Measurements from ENCODE around the gene CHST11.
A peak's percentile ranks its signal among the peaks of the same experiment; 100 is the strongest.

CHST11 gene

GRCh38 chr12:104439137-104439536 is 17.6 kb upstream of the CHST11 start:
- POLR2A ChIA-PET, result no interaction called here
- no peaks in the 10 kb centered on the region for H3K27me3 ChIP-seq (replicated peaks in 2 of 5; ENCODE audit: control insufficient read depth in 4 of 5, insufficient read depth in 5 of 5, low read length in 4 of 5)
- no peaks in the 10 kb centered on the region for H3K4me1 ChIP-seq (ENCODE audit: control extremely low read depth in 1 of 4, control insufficient read depth in 4 of 4, insufficient read depth in 4 of 4, low read length in 3 of 4)
- no peaks in the 10 kb centered on the region for H3K36me3 ChIP-seq (ENCODE audit: control insufficient read depth in 4 of 4, insufficient read depth in 4 of 4, low read length in 3 of 4)
- no peak overlapping the region for H3K27ac ChIP-seq (ENCODE audit: insufficient read depth in 1 of 2, low read depth in 1 of 2, low read length in 2 of 2, poor library complexity in 1 of 2, severe bottlenecking in 2 of 2)
- WGBS (ENCODE audit: insufficient coverage), result 93% methylated on average over 11 of the region's 12 CpGs
- no peak overlapping the region for H3K4me3 ChIP-seq (ENCODE audit: control insufficient read depth in 1 of 7, extremely low read depth in 1 of 7, insufficient read depth in 4 of 7, low read depth in 2 of 7, low read length in 6 of 7)
- DNase-seq, result no peak
- H3K9me3 ChIP-seq (ENCODE audit: control extremely low read depth in 1 of 5, control insufficient read depth in 4 of 5, insufficient read depth in 2 of 5, low read depth in 1 of 5, low read length in 4 of 5), result no peaks in the 10 kb centered on the region
- CTCF ChIA-PET, result no interaction called here

DNA sequence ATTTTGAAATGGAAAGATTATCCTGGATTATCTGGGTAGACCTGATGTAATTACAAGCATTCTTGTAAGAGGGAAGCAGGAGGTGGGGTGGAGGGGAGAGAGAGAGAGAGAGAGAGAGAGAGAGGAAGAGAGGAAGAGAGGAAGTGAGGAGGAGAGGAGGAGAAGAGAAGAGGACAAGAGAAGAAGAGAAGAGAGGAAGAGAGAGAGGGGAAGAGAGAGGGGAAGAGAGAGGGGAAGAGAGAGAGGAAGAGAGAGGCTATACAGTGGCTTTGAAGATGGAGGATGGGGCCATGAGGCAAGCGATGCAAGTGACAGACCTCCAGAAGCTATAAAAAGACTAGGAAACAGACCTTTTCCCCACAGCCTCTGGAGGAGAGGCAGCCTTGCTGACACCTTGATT is 13.7 kb upstream of the CHST11 start:
- CTCF ChIA-PET, result no interaction called here
- POLR2A ChIA-PET, result no interaction called here

DNA sequence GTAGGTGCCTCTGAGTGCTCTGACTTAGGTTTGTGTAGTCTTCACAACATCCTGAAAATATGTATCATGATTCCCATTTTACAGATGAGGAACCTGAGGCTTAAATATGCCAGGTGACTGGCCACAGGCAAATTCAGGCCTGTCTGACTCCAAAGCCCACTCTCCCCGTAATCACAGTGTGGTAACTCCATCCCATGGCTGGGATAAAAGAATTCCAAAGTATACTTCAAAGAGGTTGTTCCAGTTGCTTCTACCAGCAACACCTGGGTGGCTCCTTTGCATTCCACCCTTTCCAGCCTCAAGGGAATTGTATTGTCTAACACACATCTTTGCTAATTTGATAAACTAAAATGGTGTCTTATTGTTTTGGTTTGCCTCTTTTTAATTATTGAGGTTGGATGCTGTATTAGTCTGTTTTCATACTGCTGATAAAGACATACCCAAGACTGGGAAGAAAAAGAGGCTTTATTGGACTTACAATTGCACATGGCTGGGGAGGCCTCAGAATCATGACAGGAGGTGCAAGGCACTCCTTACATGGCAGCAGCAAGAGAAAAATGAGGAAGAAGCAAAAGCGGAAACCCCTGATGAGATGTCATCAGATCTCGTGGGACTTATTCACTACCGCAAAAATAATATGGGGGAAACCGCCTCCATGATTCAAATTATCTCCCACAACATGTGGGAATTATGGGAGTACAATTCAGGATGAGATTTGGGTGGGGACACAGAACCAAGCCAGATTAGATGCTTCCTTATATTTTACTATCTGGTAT is 9.9 kb upstream of the CHST11 start:
- Histone ChIP-seq H3K27me3 (replicated peaks in 2 of 5; ENCODE audit: control insufficient read depth in 4 of 5, insufficient read depth in 5 of 5, low read length in 4 of 5) (no peaks in the 10 kb centered on the region), H3K27ac (ENCODE audit: insufficient read depth in 1 of 2, low read depth in 1 of 2, low read length in 2 of 2, poor library complexity in 1 of 2, severe bottlenecking in 2 of 2) (no peak overlapping the region), H3K4me3 (ENCODE audit: control insufficient read depth in 1 of 7, extremely low read depth in 1 of 7, insufficient read depth in 4 of 7, low read depth in 2 of 7, low read length in 6 of 7) (no peak overlapping the region), H3K9me3 (ENCODE audit: control extremely low read depth in 1 of 5, control insufficient read depth in 4 of 5, insufficient read depth in 2 of 5, low read depth in 1 of 5, low read length in 4 of 5) (peaks cover 0 to 4% (median 0%) of the 10 kb centered on the region in 5 experiments), H3K36me3 (ENCODE audit: control insufficient read depth in 4 of 4, insufficient read depth in 4 of 4, low read length in 3 of 4) (no peaks in the 10 kb centered on the region), H3K4me1 (ENCODE audit: control extremely low read depth in 1 of 4, control insufficient read depth in 4 of 4, insufficient read depth in 4 of 4, low read length in 3 of 4) (no peaks in the 10 kb centered on the region)
- POLR2A ChIA-PET, result no interaction called here
- CTCF ChIA-PET, result interaction anchor here (0.7 to 1.3 kb wide), 3 partner anchors 12 to 428 kb away, joined by 3 read pairs; no protein-coding TSS in a partner anchor
- 92% methylated on average over 3 of the region's 5 CpGs for WGBS (ENCODE audit: insufficient coverage)
- peak in 1 of 3 donors; percentile 48 for DNase-seq

More for the DNA sequence above, 13.7 kb upstream of the CHST11 start:
- H3K4me1 ChIP-seq (ENCODE audit: control extremely low read depth in 1 of 4, control insufficient read depth in 4 of 4, insufficient read depth in 4 of 4, low read length in 3 of 4), result no peaks in the 10 kb centered on the region
- H3K27ac ChIP-seq (ENCODE audit: insufficient read depth in 1 of 2, low read depth in 1 of 2, low read length in 2 of 2, poor library complexity in 1 of 2, severe bottlenecking in 2 of 2), result no peak overlapping the region
- no peaks in the 10 kb centered on the region for H3K27me3 ChIP-seq (replicated peaks in 2 of 5; ENCODE audit: control insufficient read depth in 4 of 5, insufficient read depth in 5 of 5, low read length in 4 of 5)
- no peak overlapping the region for H3K4me3 ChIP-seq (ENCODE audit: control insufficient read depth in 1 of 7, extremely low read depth in 1 of 7, insufficient read depth in 4 of 7, low read depth in 2 of 7, low read length in 6 of 7)
- no peaks in the 10 kb centered on the region for H3K9me3 ChIP-seq (ENCODE audit: control extremely low read depth in 1 of 5, control insufficient read depth in 4 of 5, insufficient read depth in 2 of 5, low read depth in 1 of 5, low read length in 4 of 5)
- WGBS (ENCODE audit: insufficient coverage), result 67% methylated on average over 1 of the region's 1 CpG
- H3K36me3 ChIP-seq (ENCODE audit: control insufficient read depth in 4 of 4, insufficient read depth in 4 of 4, low read length in 3 of 4), result no peaks in the 10 kb centered on the region
- DNase-seq, result no peak

DNA sequence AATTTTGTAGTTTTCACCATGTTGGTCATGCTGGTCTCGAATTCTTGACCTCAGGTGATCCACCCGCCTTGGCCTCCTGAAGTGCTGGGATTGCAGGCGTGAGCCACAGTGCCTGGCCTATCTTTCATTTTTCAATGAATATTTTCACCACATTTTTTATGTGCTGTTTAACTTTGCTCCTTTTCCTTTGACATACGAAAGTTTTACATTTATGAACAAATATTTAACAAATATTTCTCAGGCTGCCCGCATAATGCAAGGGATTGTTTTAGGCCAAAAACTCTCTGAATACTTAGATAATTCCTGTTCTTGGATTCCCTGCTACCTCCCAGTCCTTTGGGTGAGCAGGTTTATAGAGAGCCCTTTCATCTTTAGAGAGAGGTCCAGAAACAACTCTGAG is 8.7 kb upstream of the CHST11 start:
- H3K36me3 ChIP-seq (ENCODE audit: control insufficient read depth in 4 of 4, insufficient read depth in 4 of 4, low read length in 3 of 4), result no peaks in the 10 kb centered on the region
- CTCF ChIA-PET, result no interaction called here
- WGBS (ENCODE audit: insufficient coverage), result 97% methylated on average over 3 of the region's 5 CpGs
- no peak overlapping the region for H3K27ac ChIP-seq (ENCODE audit: insufficient read depth in 1 of 2, low read depth in 1 of 2, low read length in 2 of 2, poor library complexity in 1 of 2, severe bottlenecking in 2 of 2)
- no peak for DNase-seq
- POLR2A ChIA-PET, result no interaction called here
- H3K4me3 ChIP-seq (ENCODE audit: control insufficient read depth in 1 of 7, extremely low read depth in 1 of 7, insufficient read depth in 4 of 7, low read depth in 2 of 7, low read length in 6 of 7), result no peak overlapping the region
- H3K9me3 ChIP-seq (ENCODE audit: control extremely low read depth in 1 of 5, control insufficient read depth in 4 of 5, insufficient read depth in 2 of 5, low read depth in 1 of 5, low read length in 4 of 5), result peaks cover 0 to 4% (median 0%) of the 10 kb centered on the region in 5 experiments
- no peaks in the 10 kb centered on the region for H3K4me1 ChIP-seq (ENCODE audit: control extremely low read depth in 1 of 4, control insufficient read depth in 4 of 4, insufficient read depth in 4 of 4, low read length in 3 of 4)
- no peaks in the 10 kb centered on the region for H3K27me3 ChIP-seq (replicated peaks in 2 of 5; ENCODE audit: control insufficient read depth in 4 of 5, insufficient read depth in 5 of 5, low read length in 4 of 5)

DNA sequence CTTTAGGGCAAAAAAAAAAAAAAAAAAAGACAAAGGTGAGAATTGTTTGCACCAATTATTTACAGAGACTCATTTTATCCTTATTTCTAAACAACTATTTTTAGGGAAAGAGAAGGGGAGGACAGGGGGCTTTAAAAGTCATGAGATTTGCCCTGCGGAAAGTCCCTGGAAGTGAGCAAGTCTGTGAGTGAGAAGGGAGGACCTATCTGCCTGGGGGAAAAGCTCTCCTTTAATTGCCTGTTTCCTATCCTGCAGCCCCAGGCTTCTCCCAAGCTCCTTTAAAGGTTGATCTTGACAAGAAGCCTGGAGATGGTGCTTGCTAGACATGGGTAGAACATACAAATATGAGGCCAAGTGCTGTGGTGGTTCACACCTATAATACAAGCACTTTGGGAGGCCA is 8.3 kb upstream of the CHST11 start:
- H3K4me3 ChIP-seq (ENCODE audit: control insufficient read depth in 1 of 7, extremely low read depth in 1 of 7, insufficient read depth in 4 of 7, low read depth in 2 of 7, low read length in 6 of 7), result no peak overlapping the region
- H3K9me3 ChIP-seq (ENCODE audit: control extremely low read depth in 1 of 5, control insufficient read depth in 4 of 5, insufficient read depth in 2 of 5, low read depth in 1 of 5, low read length in 4 of 5), result peaks cover 0 to 4% (median 0%) of the 10 kb centered on the region in 5 experiments
- ChIA-PET POLR2A (no interaction called here), CTCF (interaction anchor here (1.1 kb wide), 1 partner anchor 32 kb away, joined by 3 read pairs; no protein-coding TSS in a partner anchor)
- no peak for DNase-seq
- no peak overlapping the region for H3K27ac ChIP-seq (ENCODE audit: insufficient read depth in 1 of 2, low read depth in 1 of 2, low read length in 2 of 2, poor library complexity in 1 of 2, severe bottlenecking in 2 of 2)
- no peaks in the 10 kb centered on the region for H3K36me3 ChIP-seq (ENCODE audit: control insufficient read depth in 4 of 4, insufficient read depth in 4 of 4, low read length in 3 of 4)
- WGBS (ENCODE audit: insufficient coverage), result 100% methylated on average over 1 of the region's 1 CpG
- H3K27me3 ChIP-seq (replicated peaks in 2 of 5; ENCODE audit: control insufficient read depth in 4 of 5, insufficient read depth in 5 of 5, low read length in 4 of 5), result no peaks in the 10 kb centered on the region
- no peaks in the 10 kb centered on the region for H3K4me1 ChIP-seq (ENCODE audit: control extremely low read depth in 1 of 4, control insufficient read depth in 4 of 4, insufficient read depth in 4 of 4, low read length in 3 of 4)

- DNase-seq, result no peak
- peaks cover 0 to 5% (median 2%) of the 10 kb centered on the region in 4 experiments for H3K4me1 ChIP-seq (ENCODE audit: control extremely low read depth in 1 of 4, control insufficient read depth in 4 of 4, insufficient read depth in 4 of 4, low read length in 3 of 4)
- no peaks in the 10 kb centered on the region for H3K36me3 ChIP-seq (ENCODE audit: control insufficient read depth in 4 of 4, insufficient read depth in 4 of 4, low read length in 3 of 4)
- ChIA-PET POLR2A (no interaction called here), CTCF (interaction anchor here (0.9 to 1.3 kb wide), 2 partner anchors 15 to 45 kb away, joined by 3 to 4 read pairs; no protein-coding TSS in a partner anchor)
- H3K27me3 ChIP-seq (replicated peaks in 2 of 5; ENCODE audit: control insufficient read depth in 4 of 5, insufficient read depth in 5 of 5, low read length in 4 of 5), result no peaks in the 10 kb centered on the region
- no peak overlapping the region for H3K4me3 ChIP-seq (ENCODE audit: control insufficient read depth in 1 of 7, extremely low read depth in 1 of 7, insufficient read depth in 4 of 7, low read depth in 2 of 7, low read length in 6 of 7)
- H3K27ac ChIP-seq (ENCODE audit: insufficient read depth in 1 of 2, low read depth in 1 of 2, low read length in 2 of 2, poor library complexity in 1 of 2, severe bottlenecking in 2 of 2), result no peak overlapping the region
- H3K9me3 ChIP-seq (ENCODE audit: control extremely low read depth in 1 of 5, control insufficient read depth in 4 of 5, insufficient read depth in 2 of 5, low read depth in 1 of 5, low read length in 4 of 5), result peaks cover 0 to 4% (median 0%) of the 10 kb centered on the region in 5 experiments
Measured at GRCh38 chr12:104450700-104451099, 6.0 kb upstream of the CHST11 start.

DNA sequence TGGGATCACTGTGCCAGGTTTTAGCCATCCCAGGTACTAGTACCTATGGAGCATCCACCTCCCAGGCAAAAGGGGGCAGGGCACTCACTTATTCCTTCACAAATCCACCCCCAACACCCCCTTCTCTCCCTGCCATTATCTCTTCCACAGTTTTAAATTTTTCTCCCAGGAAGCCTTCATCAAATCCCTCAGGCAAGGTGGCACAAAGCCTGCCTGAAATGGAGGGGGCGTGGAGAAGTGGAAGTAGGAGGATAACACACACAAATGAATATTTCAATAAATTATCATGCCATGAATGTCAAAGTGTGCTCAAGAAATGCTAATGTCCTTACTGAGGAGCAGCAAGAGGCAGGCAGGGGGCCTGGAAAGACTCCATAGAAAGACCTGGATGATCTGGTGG is 4.7 kb upstream of the CHST11 start:
- WGBS (ENCODE audit: insufficient coverage), result no CpG with 5 or more reads among the region's 1 CpG
- ChIA-PET CTCF (no interaction called here), POLR2A (no interaction called here)
- no peak for DNase-seq
- H3K36me3 ChIP-seq (ENCODE audit: control insufficient read depth in 4 of 4, insufficient read depth in 4 of 4, low read length in 3 of 4), result no peaks in the 10 kb centered on the region
- H3K4me1 ChIP-seq (ENCODE audit: control extremely low read depth in 1 of 4, control insufficient read depth in 4 of 4, insufficient read depth in 4 of 4, low read length in 3 of 4), result peaks cover 4 to 11% (median 8%) of the 10 kb centered on the region in 4 experiments
- H3K27me3 ChIP-seq (replicated peaks in 2 of 5; ENCODE audit: control insufficient read depth in 4 of 5, insufficient read depth in 5 of 5, low read length in 4 of 5), result no peaks in the 10 kb centered on the region
- no peak overlapping the region for H3K4me3 ChIP-seq (ENCODE audit: control insufficient read depth in 1 of 7, extremely low read depth in 1 of 7, insufficient read depth in 4 of 7, low read depth in 2 of 7, low read length in 6 of 7)
- no peak overlapping the region for H3K27ac ChIP-seq (ENCODE audit: insufficient read depth in 1 of 2, low read depth in 1 of 2, low read length in 2 of 2, poor library complexity in 1 of 2, severe bottlenecking in 2 of 2)
- H3K9me3 ChIP-seq (ENCODE audit: control extremely low read depth in 1 of 5, control insufficient read depth in 4 of 5, insufficient read depth in 2 of 5, low read depth in 1 of 5, low read length in 4 of 5), result peaks cover 0 to 4% (median 0%) of the 10 kb centered on the region in 5 experiments

Measured in common myeloid progenitor, CD34-positive (primary cell).